ENCODE results near the gene RSPO1. TPM values are rescaled to one million over a fixed set of nuclear protein-coding genes. Genes with fewer than 3 reads are reported as not detected.

RSPO1 gene
- total RNA-seq, 3 donors from 2014 or later, result 0.12 to 1.7 (median 0.53) TPM

DNA sequence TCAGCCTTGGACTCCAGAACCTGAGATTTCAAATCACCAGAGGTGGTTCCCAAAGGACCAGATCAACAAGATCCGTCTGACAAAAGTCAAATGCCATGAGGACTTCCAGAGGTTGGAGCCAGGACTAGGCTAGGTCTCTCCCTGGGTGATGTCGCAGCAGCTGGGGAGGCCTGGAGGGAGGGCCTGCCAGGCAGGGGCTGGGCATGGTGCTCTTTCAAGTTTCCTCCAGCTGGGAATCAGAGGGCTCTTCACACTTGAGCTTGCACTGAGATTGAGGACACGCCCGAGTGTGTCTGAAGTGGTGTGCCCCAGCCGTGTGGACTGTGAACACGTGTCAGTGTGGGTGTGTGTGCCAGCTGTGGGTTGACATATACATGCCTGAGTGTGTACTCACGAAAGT lies 21.3 kb upstream of the RSPO1 start:
- H3K4me3 ChIP-seq, result no peak overlapping the region
- no peaks in the 10 kb centered on the region for H3K4me1 ChIP-seq (ENCODE audit: low read depth)
- no peaks in the 10 kb centered on the region for H3K36me3 ChIP-seq (ENCODE audit: low read depth)
- DNase-seq, result no peak
- TF ChIP-seq, protein P1, sequence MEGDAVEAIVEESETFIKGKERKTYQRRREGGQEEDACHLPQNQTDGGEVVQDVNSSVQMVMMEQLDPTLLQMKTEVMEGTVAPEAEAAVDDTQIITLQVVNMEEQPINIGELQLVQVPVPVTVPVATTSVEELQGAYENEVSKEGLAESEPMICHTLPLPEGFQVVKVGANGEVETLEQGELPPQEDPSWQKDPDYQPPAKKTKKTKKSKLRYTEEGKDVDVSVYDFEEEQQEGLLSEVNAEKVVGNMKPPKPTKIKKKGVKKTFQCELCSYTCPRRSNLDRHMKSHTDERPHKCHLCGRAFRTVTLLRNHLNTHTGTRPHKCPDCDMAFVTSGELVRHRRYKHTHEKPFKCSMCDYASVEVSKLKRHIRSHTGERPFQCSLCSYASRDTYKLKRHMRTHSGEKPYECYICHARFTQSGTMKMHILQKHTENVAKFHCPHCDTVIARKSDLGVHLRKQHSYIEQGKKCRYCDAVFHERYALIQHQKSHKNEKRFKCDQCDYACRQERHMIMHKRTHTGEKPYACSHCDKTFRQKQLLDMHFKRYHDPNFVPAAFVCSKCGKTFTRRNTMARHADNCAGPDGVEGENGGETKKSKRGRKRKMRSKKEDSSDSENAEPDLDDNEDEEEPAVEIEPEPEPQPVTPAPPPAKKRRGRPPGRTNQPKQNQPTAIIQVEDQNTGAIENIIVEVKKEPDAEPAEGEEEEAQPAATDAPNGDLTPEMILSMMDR (IDR thresholded peaks at IDR 0.05), result no peak
- H3K9me3 ChIP-seq, result no peaks in the 10 kb centered on the region
- intact Hi-C loops (cut with DNase I, micrococcal nuclease), result no loop called here
- no peak for ATAC-seq

DNA sequence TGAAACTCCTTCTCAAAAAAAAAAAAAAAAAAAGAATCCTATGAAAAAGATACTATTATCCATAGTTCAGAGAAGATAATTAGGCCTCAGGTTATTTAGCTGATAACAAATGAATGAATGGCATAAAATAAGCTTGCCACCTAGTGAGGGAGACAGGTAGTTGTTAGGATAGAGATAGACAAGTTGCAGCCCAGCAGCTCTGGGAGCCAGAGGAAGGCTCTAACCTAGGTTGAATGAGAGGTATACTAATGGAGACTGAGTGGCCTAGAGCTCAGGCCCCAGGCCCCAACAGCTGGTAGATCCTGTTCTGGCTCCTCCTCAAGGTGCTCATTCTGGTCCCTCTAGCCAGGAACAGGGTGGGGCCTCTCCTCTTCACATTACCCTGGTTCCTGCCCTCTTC lies 20.6 kb upstream of the RSPO1 start:
- ATAC-seq (no peak), DNase-seq (no peak)
- intact Hi-C loops (cut with DNase I, micrococcal nuclease), result no loop called here

DNA sequence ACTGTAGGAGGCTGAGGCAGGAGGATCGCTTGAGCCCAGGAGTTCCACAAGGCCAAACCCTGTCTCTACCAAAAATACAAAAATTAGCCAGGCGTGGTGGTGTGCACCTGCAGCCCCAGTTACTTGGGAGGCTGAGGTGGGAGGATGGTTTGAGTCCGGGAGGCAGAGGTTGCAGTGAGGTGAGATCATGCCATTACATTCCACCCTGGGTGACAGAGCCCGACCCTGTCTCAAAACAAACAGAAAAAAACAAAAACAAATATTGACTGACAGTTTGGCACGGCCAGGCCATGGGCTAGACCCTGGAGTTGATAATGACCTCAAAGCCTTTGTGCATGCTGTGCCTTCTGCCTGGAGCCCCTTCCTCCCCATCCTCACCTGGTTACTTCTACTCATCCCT lies 19.2 kb upstream of the RSPO1 start:
- H3K36me3 ChIP-seq (ENCODE audit: low read depth), result no peaks in the 10 kb centered on the region
- TF ChIP-seq, protein P1 (IDR thresholded peaks at IDR 0.05), result no peak
- intact Hi-C loops (cut with DNase I, micrococcal nuclease), result no loop called here
- no peaks in the 10 kb centered on the region for H3K4me1 ChIP-seq (ENCODE audit: low read depth)
- H3K9me3 ChIP-seq, result no peaks in the 10 kb centered on the region
- no peak overlapping the region for H3K4me3 ChIP-seq
- ATAC-seq (no peak), DNase-seq (no peak)

More for the DNA sequence above, 20.6 kb upstream of the RSPO1 start:
- H3K9me3 ChIP-seq, result no peaks in the 10 kb centered on the region
- H3K4me3 ChIP-seq, result no peak overlapping the region
- no peaks in the 10 kb centered on the region for H3K4me1 ChIP-seq (ENCODE audit: low read depth)
- no peaks in the 10 kb centered on the region for H3K36me3 ChIP-seq (ENCODE audit: low read depth)
- TF ChIP-seq, protein P1 (IDR thresholded peaks at IDR 0.05), result no peak

DNA sequence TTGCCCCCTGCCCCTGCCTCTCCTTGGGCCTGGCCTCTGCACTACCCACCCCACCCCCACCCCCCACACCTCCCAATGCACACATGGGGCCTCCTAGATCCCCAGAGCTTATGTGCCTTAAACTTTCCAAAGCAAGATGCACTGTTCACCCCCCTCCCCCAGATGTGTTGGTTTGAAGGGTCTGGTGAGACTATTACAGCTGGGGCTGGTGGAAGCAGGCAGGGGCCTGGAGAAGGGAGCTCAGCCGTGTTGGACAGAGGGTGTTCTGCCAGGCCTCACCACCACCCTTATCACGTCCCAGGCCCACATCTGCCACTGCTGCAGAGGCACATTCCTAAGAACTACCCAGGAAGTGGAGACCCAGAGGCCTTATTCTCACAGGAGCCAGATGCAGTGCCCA lies 18.3 kb upstream of the RSPO1 start:
- intact Hi-C loops (cut with DNase I, micrococcal nuclease), result no loop called here
- TF ChIP-seq, protein P1 (IDR thresholded peaks at IDR 0.05), result no peak
- ATAC-seq (no peak), DNase-seq (no peak)
- no peaks in the 10 kb centered on the region for H3K36me3 ChIP-seq (ENCODE audit: low read depth)
- H3K4me3 ChIP-seq, result no peak overlapping the region
- H3K4me1 ChIP-seq (ENCODE audit: low read depth), result no peaks in the 10 kb centered on the region
- H3K9me3 ChIP-seq, result no peaks in the 10 kb centered on the region

DNA sequence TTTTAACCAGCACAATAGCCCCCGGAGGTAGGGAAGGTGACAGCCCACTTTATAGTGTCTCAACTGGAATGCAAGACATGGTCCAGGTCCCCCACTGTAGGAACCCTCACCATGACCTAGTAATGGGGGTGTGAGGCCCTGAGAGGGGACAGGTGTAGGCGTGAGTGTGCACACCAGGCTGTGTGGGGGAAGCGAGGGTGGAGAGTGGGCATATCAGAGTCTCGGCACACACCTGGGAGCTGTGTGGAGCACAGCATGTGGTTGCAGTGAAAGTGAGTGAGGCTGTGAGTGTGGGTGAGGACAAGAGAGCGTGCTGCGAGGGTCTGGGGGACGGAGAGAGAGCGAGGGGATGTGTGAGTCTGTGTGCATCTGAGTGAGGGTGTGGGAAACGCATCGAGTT lies 17.1 kb upstream of the RSPO1 start:
- DNase-seq (no peak), ATAC-seq (no peak)
- Histone ChIP-seq H3K36me3 (ENCODE audit: low read depth) (no peaks in the 10 kb centered on the region), H3K9me3 (no peaks in the 10 kb centered on the region), H3K4me1 (ENCODE audit: low read depth) (no peaks in the 10 kb centered on the region), H3K4me3 (no peak overlapping the region)
- TF ChIP-seq, protein P1 (IDR thresholded peaks at IDR 0.05), result no peak
- intact Hi-C loops (cut with DNase I, micrococcal nuclease), result no loop called here

DNA sequence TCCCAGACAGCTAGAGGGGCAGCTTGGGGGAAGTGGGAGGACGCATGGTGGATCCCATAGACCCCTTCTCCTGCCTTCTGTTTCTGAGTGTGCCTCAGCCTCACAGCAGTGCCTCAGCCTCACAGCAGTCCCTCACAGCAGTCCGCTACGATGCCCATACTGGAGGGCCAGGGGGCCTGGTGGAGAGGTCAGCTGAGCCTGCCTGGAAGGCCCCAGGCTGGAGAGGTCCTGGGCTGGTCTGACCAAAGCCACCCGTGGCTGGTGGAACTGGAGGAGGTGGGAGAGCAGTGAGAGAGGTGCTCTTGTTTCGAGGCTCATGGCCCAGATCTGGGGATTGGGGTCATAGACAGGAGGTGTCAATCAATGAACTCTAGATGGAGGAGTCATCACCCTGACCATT lies 16.0 kb upstream of the RSPO1 start:
- ATAC-seq (no peak), DNase-seq (no peak)
- no peaks in the 10 kb centered on the region for H3K9me3 ChIP-seq
- no peaks in the 10 kb centered on the region for H3K36me3 ChIP-seq (ENCODE audit: low read depth)
- intact Hi-C loops (cut with DNase I, micrococcal nuclease), result no loop called here
- H3K4me1 ChIP-seq (ENCODE audit: low read depth), result no peaks in the 10 kb centered on the region
- no peak overlapping the region for H3K4me3 ChIP-seq
- TF ChIP-seq, protein P1 (IDR thresholded peaks at IDR 0.05), result no peak

All from mucosa of descending colon (tissue), 3 donors.